Suppressor macrophage (primary cell): Measurements from ENCODE around the gene RASD1.

Source experiments
- DNase-seq, 4 experiments: peaks; one replicate each; pipeline ENCODE4 v3.0.0-alpha.2; 2020 to 2022

RASD1 gene

GRCh38 chr17:17509601-17510425 is 13.6 kb upstream of the RASD1 start:
- no peak for DNase-seq

DNA sequence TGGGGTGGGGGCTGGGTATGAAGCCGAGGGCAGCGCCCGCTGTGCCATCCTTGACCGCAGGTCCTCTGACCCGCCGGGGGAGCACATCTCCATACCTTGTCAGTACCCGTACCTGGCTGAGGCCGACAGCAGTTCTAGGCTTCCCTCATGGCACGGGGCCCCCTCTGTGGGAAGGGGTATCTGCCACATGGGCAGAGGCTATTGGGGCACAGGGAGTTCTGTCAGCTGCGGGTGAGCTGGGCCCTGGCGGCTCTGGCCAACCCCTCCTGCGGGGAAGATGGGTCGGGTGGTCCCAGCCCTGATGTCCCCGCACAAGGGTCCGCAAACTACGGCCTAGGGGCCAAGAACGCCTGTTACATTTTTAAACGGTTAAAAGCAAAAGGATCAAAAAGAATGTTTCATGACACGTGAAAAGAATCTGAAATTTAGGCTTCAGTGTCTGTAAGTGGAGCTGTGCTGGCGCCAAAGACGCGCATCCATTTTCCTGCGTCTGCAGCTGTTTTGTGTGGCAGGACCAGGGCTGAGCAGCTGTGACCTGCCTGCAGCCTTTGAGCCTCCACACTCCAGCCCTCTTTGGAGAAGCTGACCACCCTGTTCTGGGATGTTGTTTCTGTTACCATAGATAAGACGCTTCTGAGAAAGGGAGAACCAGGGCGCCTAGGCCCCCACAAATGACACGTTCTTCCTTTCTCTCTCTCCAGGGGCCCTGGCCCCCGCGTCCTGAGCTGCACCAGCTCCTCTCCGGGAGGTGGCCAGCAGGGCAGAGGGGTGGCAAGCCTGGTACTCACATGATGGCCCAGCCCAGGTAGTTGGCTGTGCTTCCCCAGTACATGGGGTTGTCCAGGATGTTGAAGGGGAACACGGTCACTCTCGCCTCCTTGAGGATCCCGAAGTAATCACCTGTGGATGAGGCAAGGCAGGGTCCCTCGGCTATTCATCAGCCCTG is 12.7 kb upstream of the RASD1 start:
- DNase-seq, result no peak

- no peak for DNase-seq
These were observed 11.9 kb upstream of the RASD1 start for GRCh38 chr17:17508019-17508535.

GRCh38 chr17:17507465-17508011 is 11.3 kb upstream of the RASD1 start:
- no peak for DNase-seq

DNA sequence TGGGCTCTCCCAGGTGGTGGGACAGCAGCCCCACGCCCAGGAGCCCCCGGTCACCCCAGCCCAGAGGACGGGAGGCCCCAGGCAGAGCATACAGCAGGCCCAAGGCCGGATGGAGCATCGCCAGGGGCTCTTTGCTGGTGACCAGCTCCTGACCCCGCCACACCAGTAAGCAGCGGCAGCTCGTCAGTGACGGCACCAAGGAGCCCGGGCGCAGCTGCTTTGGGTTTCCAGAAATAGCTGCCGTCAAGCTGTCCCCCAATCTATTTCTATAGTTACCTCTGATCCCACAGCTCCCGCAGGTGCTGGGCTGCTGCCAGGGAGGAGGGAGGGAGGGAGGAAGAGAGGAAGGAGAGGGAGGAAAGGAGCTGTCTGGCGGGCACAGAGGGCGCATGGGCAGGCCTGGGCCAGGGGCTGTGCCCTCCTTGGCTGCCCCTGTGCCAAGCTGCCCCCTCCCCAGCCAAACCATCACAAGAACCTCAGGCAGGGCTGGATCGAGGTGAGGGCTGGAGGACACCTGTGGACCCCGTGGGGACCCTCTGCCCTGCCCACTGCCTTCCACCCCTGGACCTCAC is 10.8 kb upstream of the RASD1 start:
- no peak for DNase-seq

GRCh38 chr17:17506181-17506741 is 10.1 kb upstream of the RASD1 start:
- no peak for DNase-seq

DNA sequence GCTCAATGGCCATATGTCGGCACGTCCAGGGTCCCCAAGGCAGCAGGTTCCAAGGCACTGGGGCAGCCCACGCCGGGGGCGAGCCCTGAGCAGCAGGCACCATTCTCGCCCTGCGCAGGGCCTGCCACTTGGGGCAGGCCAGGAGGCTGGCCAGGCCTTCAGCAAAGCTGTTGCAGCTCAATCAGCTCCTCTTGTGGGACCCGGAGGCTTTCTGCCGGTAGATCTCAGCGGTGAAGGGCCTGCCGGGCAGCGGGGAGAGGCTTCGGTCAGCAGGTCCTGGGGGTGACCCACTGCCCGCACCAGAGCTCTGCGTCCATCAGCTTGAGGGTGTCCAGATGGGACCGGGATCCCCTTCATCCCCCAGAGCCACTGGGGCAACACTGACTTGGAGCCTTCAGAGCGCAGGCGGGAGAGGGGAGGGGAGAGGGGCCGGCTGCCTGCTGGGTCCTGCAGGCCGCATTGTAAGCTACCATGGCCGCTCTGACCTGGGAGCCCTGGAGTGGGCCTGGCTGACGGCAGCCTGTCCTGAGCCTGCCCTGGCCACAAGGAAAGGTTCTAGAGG is 9.5 kb upstream of the RASD1 start:
- no peak for DNase-seq

- no peak for DNase-seq
These were observed 9.0 kb upstream of the RASD1 start for GRCh38 chr17:17505151-17505550.

DNA sequence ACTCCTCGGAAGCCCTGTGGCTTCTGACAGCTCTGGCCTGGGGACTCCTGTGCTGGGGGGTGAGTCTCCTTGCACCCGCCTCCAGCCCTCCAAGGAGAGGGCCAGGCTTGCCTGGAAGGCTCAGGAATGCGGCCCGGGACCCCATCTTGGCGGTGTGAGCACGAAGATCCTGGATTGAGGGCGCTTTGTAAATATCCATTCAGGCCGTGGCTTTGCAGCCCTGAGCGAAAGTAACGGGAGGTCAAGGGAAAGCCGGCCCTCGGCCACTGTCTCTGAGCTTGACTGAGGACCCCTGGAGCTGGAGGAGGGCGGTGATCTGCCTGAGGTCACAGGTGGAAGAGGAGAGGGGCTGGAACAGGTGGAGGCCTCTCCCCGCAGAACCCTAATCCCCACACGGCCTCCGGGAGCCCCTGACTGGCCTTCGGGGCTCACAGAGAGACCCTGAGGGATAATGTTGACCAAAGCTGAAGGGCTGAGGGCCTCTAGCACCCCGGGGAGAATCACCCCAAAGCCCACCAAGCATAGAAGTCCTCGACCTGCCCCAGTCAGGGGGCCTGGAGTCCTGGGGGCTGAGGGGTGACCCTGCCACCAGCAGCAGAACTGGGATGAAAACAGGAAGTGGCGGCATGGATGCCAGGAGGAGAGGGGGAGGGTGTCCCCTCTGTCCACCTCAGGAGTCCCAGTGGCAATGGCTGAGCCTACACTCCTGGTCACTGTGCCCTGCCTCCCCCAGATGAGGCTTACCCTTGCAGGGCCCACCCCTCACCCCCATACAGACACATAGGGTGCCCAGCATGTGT is 8.3 kb upstream of the RASD1 start:
- DNase-seq, result no peak

DNA sequence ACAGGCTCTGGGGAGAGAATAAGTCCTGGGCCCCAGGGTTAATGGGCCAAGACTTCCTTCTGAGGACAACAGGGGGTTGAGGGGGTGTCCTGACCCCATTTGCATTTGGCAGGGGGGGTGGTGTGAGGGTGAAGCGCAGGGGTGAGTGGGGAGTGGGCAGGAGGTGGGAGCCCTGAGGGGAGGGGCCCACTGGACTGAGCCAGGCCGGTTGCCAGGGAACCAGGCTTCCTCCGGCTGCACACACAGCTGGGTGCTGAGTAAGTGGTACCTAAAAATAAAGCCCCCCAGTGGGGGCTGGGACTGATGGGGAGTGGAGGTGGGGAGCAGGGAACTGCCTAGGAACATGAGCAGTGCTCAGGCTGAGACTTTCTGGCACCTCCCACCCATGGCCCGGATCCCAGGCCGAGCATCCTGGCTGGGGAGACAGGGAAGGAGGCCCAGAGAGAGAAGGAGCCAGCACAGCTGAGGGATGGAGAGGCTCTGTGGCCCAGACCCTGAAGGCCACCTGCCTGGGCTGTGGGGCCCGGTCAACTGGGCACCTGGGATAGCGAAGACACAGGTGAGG is 7.5 kb upstream of the RASD1 start:
- DNase-seq, result no peak

GRCh38 chr17:17502741-17503565 is 6.8 kb upstream of the RASD1 start:
- DNase-seq, result no peak

DNA sequence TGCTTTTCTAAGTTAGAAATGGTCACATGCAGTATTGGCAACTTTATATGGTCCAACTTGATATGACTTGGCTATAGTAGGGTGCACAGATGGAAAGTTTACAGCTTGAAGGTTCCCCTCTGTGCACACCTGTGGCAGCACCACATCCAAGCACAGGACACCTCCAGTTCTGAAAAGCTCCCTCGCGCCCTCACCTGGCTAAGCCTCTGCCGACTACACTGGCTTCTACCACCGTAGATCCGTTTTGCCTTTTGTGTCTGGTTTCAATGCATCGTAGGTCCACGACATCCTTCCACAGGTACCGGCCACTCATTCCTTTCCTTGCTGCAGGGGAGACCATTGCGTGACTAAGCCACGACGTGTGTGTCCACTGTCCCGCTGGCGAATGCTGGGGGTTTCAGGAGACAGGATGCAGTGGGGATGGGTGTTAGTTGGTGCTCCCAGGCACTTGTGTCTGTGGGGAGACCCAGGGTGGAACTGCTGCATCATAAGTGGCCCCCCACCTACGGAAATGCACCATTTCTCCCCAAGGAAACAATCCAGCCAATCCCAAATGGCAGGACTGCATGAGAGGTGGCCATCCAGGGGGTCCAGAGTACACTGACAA is 4.9 kb upstream of the RASD1 start:
- DNase-seq, result no peak

DNA sequence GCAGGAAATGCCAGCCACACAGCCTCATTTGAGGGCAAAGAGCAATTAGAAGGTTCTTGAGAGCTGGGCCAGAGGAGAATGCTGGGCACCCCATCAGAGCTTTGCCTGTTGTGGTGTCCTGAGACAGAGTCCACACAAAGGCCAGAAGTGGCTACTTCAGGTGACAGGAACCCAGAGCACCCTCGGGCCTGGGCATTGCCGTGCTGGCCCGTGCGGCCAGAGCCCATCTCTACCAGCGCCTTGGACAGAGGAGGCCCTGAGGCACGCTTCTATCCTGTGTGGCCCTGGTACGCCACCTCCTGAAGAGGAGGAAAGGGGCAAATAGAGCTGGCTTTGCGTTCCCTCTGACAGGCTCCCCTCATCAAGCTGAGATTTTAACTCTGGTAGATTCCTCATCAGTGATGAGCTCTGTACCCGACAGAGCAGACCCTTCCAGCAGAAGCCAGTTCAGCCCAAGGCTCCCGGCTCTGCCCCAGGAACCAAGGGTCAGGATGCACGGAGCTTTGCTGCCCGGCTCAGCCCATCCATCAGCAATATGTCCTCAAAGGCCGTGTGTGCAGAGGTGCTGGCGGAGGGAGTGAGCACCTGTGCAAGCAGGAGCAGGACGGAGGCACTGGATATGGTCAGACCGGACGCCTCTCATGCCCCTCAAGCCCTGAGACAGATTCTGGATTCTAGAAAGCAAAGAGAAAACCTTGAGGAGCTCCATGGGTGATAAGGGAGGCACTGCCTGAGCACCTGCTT is 3.4 kb upstream of the RASD1 start:
- DNase-seq, result no peak

DNA sequence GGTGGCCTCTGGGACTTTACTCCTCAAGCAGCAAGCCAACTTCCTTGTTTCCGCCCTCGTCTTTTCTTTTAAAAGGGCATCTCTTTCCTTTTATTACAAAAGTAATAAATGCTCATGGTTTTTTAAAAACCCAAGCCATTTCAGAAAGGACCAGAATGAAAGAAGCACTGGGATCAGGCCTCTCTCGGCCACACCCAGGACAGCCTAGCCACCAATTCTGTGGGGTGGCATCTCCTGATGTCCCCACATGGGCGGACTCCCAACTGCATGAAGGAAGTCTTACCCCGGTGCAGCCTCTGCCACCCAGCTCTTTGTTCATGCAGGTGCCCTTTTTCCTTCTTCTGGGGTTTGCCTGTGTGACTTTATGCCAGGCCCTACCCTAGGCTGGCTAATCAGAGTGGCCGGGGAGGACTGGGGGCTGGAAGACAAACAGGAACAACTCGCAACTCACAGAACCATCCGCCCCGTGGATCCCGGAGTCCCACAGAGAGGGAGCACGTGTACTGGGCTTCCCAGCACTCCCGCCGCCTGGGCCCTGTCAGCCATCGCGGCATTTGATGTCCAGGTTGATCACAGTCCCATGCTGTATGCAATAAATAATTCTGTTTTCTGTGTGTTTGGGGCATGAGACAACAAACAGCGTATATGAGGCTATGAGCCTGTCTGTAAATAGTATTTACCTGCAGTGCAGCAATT is 2.6 kb upstream of the RASD1 start:
- DNase-seq, result no peak

GRCh38 chr17:17497845-17498520 is 1.8 kb upstream of the RASD1 start:
- no peak for DNase-seq

DNA sequence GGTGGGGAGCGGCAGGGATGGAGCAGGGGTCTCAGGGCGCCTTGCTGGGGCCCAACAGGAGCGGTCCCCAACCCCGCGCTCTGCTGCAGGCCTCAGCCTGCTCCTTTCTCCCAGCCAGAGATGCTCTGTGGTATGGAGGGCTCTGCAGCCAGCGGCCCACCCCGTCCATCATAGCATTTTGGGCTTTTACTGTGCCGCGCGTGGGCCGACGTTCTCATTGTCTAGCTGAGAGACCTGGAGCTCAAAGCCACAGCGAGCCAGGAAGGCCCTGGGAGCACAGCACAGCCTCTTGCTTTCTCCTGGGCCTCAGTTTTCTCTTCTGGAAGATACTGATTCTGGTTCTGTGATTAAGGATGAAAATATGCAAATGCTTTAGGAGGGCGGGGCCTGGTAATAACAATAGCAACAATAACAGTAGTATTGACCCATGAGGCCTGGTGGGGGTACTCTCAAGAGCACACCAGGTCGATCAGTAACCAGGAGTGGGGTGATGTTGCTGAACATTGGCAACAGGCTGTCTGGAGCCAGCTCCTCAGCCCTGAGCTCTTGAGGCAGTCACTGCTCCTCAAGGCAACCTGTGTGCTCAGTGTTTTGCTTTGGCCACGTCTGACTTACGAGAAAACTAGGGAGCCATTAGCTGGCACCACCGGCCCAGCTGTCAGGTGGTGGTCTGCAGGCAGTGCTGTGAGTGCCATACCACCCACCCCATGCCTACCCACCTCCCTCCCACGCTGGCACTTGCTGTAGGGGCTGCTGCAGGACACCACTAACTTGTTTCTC is 1.1 kb upstream of the RASD1 start:
- DNase-seq, result no peak
